ENCODE measurements around the gene MORN1. TPM values are rescaled to one million over a fixed set of nuclear protein-coding genes. Genes with fewer than 3 reads are reported as not detected.

MORN1 gene
- polyA plus RNA-seq, 1 donor: 10.3 TPM

DNA sequence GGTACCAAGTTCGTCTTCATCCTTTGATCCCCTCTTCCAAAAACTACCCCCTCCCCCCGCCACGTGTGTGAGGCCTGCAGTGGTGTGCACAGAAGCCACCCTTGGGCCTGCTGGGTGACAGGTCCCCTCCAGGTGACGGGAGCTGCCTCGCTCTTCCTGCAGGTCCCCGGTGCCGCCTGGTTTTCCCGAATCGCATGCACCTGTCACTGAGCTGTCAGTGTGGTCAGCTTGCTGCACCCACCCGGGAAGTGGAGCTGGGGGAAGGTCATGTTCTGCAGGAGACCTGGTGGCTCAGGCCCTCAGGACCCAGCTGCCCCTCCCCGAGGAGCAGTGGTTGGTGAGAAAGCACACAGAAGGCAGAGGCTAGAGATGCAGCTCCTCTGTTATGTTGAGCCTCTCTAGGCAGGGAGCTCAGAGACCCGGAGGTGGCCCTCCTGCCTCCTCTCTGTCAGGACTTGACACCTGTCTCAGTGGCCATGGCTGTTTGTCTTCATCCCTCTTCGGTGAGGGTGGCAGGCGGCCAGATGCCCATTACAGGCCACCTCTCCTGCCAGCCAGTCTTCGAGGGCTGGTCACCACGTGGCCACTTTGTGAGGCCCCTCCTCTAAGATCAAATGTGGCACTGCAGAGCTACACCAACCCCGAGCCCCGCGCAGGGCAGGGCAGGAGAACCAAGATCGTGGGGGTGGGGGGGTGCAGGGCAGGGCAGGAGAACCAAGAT lies 102.4 kb downstream of the MORN1 start:
- H3K4me3 ChIP-seq (ENCODE audit: low read length): no peak overlapping the region
- WGBS (ENCODE audit: insufficient coverage, low lambda C conversion rate): no CpG with 5 or more reads among the region's 20 CpGs
- H3K27ac ChIP-seq (ENCODE audit: low read length): no peak overlapping the region
- no peaks in the 10 kb centered on the region for H3K9me3 ChIP-seq (ENCODE audit: control insufficient read depth, low read depth, low read length)
- H3K36me3 ChIP-seq (ENCODE audit: control insufficient read depth, insufficient read depth, low read length): peaks cover 3% of the 10 kb centered on the region
- H3K27me3 ChIP-seq (ENCODE audit: control insufficient read depth, insufficient read depth, low read length): no peaks in the 10 kb centered on the region
- DNase-seq: no peak
- peaks cover 10% of the 10 kb centered on the region for H3K4me1 ChIP-seq (ENCODE audit: control insufficient read depth, insufficient read depth, low read length)

DNA sequence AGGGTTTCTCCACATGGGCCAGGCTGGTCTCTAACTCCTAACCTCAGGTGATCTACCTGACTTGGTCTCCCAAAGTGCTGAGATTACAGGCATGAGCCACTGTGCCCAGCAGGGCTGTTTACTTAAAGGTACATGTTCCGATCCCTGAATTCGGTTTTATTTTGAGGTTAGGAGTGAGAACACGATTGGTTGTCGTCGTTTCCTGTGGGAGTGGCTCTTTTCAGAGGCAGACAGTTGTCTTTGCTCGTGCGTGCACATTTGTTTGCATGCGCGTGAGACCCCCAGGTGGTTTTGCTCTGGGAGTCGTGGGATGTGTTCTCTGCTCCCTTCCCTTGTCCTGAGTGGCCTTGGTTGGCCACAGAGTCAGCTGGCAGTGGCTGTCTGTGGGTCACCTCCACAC lies 103.0 kb downstream of the MORN1 start:
- no peaks in the 10 kb centered on the region for H3K27me3 ChIP-seq (ENCODE audit: control insufficient read depth, insufficient read depth, low read length)
- no peak for DNase-seq
- H3K36me3 ChIP-seq (ENCODE audit: control insufficient read depth, insufficient read depth, low read length): peaks cover 9% of the 10 kb centered on the region
- no peak overlapping the region for H3K27ac ChIP-seq (ENCODE audit: low read length)
- H3K9me3 ChIP-seq (ENCODE audit: control insufficient read depth, low read depth, low read length): no peaks in the 10 kb centered on the region
- H3K4me3 ChIP-seq (ENCODE audit: low read length): no peak overlapping the region
- WGBS (ENCODE audit: insufficient coverage, low lambda C conversion rate): no CpG with 5 or more reads among the region's 10 CpGs
- H3K4me1 ChIP-seq (ENCODE audit: control insufficient read depth, insufficient read depth, low read length): peaks cover 10% of the 10 kb centered on the region

DNA sequence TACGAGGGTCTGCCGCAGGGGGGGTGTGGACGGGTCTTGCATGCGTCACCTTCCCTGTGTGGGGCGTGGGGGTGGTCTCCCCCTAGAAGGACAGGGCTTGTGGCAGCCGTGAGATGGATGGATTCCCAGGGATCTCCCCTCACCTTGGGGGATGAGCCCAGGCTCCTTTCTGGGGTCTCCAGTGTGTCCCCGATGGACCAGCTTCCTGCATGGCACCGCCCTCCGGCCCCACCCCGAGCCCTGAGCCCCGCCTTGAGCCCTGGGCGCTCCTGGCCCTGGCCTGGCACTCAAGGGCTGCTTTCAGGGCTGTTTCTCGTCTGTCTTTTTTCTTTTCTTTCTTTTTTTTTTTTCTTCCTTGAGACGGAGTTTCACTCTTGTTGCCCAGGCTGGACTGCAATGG lies 103.7 kb downstream of the MORN1 start:
- no peak overlapping the region for H3K27ac ChIP-seq (ENCODE audit: low read length)
- 94% methylated on average over 2 of the region's 14 CpGs for WGBS (ENCODE audit: insufficient coverage, low lambda C conversion rate)

DNA sequence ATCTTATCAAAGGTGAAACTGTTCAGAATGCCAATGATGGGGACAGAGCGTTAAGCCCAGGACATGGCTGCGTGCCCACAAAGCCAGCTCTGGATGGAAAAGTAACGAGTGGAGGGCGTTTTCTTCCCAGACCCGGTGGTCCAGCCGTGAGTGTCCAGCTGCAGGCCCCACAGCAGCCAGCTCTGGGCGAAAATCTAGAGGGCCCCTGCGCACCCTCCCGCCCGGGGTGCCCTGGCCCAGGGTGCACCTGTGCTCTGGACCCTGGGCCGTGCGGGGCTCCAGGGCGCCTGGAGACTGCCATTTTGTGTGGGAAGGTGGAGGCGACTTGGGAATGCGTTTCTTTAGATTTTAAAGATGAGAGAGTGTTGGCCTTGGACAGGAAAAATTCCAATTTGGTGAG lies 104.4 kb downstream of the MORN1 start:
- H3K4me1 ChIP-seq (ENCODE audit: control insufficient read depth, insufficient read depth, low read length): peaks cover 10% of the 10 kb centered on the region
- no peaks in the 10 kb centered on the region for H3K9me3 ChIP-seq (ENCODE audit: control insufficient read depth, low read depth, low read length)
- DNase-seq: no peak
- H3K27me3 ChIP-seq (ENCODE audit: control insufficient read depth, insufficient read depth, low read length): no peaks in the 10 kb centered on the region
- WGBS (ENCODE audit: insufficient coverage, low lambda C conversion rate): no CpG with 5 or more reads among the region's 15 CpGs
- H3K36me3 ChIP-seq (ENCODE audit: control insufficient read depth, insufficient read depth, low read length): peaks cover 13% of the 10 kb centered on the region
- H3K4me3 ChIP-seq (ENCODE audit: low read length): no peak overlapping the region
- no peak overlapping the region for H3K27ac ChIP-seq (ENCODE audit: low read length)

More for the DNA sequence above, 103.7 kb downstream of the MORN1 start:
- H3K4me3 ChIP-seq (ENCODE audit: low read length): no peak overlapping the region
- H3K9me3 ChIP-seq (ENCODE audit: control insufficient read depth, low read depth, low read length): no peaks in the 10 kb centered on the region
- H3K36me3 ChIP-seq (ENCODE audit: control insufficient read depth, insufficient read depth, low read length): peaks cover 11% of the 10 kb centered on the region
- DNase-seq: no peak
- H3K27me3 ChIP-seq (ENCODE audit: control insufficient read depth, insufficient read depth, low read length): no peaks in the 10 kb centered on the region
- peaks cover 10% of the 10 kb centered on the region for H3K4me1 ChIP-seq (ENCODE audit: control insufficient read depth, insufficient read depth, low read length)

DNA sequence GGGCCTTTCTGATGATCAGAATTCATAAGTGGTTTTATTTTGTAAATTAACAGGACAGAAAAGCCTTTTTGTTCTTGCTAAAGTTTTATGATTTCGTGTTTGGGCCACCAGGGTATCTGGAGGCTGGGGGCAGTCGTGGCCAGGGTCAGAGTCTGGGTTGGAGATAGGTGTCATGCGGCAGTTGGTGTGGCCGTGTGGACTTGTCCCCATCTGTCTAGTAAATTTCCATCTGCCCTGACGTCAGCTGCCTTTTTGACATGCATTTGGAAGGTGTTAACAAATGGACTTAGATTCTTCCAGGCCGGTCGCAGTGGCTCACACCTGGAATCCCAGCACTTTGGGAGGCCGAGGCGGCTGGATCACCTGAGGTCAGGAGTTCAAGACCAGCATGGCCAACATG lies 106.4 kb downstream of the MORN1 start:
- Histone ChIP-seq H3K4me3 (ENCODE audit: low read length) (no peak overlapping the region), H3K27ac (ENCODE audit: low read length) (no peak overlapping the region), H3K4me1 (ENCODE audit: control insufficient read depth, insufficient read depth, low read length) (peaks cover 9% of the 10 kb centered on the region), H3K27me3 (ENCODE audit: control insufficient read depth, insufficient read depth, low read length) (no peaks in the 10 kb centered on the region), H3K9me3 (ENCODE audit: control insufficient read depth, low read depth, low read length) (no peaks in the 10 kb centered on the region), H3K36me3 (ENCODE audit: control insufficient read depth, insufficient read depth, low read length) (peaks cover 13% of the 10 kb centered on the region)
- no CpG with 5 or more reads among the region's 9 CpGs for WGBS (ENCODE audit: insufficient coverage, low lambda C conversion rate)
- DNase-seq: no peak

DNA sequence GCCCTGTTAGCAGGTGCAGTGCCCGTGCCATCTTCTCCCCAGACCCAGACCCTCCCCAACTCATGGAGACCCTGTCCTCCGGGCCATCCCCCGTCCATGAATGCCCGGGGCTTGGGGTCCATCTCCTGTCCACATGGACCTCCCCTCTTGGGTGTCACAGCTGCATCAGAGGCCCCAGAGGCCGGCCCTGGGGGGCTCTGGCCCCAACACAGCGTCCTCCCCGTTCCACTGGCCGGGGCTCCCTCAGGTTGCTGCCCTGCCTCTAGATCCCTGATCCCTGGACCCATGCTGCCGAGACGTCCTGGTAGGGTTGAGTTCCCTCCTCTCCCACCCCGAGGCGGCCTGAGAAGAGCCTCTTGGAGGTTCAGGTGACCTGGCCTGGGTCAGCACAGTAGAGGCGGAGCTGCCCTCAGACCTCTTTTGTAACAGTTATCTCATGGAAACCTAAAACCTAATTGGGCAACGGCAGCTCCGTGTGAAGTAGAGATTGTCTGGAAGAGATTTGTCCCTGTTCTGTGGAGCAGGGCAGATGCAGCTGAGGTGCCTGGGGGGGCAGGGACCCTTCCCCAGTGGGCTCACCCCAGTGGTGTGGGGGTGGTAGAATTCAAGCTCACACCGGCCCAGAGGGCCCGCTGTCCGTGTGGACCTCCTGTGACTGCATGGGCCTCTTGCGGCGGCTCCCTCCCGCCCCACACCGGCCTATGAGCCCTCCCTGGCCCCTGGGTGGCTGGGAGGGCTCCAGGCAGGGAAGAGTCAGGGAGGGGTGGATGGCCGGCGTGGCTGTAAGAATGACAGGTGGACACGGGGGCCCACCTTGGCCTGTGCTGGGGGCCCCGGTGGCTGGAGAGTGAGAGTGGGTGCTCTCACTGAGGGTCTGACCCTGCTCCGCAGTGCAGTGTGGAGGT lies 107.1 kb downstream of the MORN1 start:
- no peak overlapping the region for H3K27ac ChIP-seq (ENCODE audit: low read length)

DNA sequence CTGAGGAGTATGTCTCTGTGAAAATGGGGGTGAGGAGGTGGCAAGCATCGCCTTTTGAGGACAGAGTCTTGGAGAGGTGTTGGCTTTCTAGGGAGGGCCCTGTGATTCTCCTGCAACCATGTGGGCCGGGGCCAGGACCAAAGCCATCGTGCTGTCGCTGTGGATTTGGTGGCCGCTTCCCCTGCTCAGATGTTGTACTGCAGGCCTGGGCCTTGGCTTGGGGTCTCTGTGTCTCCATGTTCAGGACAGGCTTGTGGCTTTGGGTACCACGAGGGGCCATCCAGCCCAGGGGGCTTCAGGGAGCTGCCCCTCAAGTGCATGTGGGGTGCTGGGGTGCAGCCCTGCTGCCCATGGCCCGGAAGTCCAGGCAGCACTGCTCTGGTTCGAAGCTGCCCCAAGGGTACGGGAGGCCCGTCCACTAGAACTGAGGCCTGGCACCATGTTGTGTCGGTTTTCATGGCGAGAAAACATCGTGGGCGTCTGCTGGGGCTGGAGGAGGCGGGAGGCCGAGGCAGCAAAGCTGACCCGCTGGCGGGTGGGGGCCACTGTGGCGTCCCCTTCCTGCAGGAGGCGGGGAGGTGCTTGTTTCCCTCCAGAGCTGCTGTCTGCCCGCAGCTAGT lies 107.9 kb downstream of the MORN1 start:
- Histone ChIP-seq H3K4me3 (ENCODE audit: low read length) (no peak overlapping the region), H3K27me3 (ENCODE audit: control insufficient read depth, insufficient read depth, low read length) (no peaks in the 10 kb centered on the region), H3K4me1 (ENCODE audit: control insufficient read depth, insufficient read depth, low read length) (peaks cover 19% of the 10 kb centered on the region), H3K9me3 (ENCODE audit: control insufficient read depth, low read depth, low read length) (no peaks in the 10 kb centered on the region), H3K27ac (ENCODE audit: low read length) (no peak overlapping the region), H3K36me3 (ENCODE audit: control insufficient read depth, insufficient read depth, low read length) (peaks cover 13% of the 10 kb centered on the region)
- DNase-seq: no peak
- WGBS (ENCODE audit: insufficient coverage, low lambda C conversion rate): no CpG with 5 or more reads among the region's 21 CpGs

More for the DNA sequence above, 107.1 kb downstream of the MORN1 start:
- Histone ChIP-seq H3K36me3 (ENCODE audit: control insufficient read depth, insufficient read depth, low read length) (peaks cover 13% of the 10 kb centered on the region), H3K9me3 (ENCODE audit: control insufficient read depth, low read depth, low read length) (no peaks in the 10 kb centered on the region), H3K4me1 (ENCODE audit: control insufficient read depth, insufficient read depth, low read length) (peaks cover 12% of the 10 kb centered on the region), H3K27me3 (ENCODE audit: control insufficient read depth, insufficient read depth, low read length) (no peaks in the 10 kb centered on the region), H3K4me3 (ENCODE audit: low read length) (no peak overlapping the region)
- no CpG with 5 or more reads among the region's 27 CpGs for WGBS (ENCODE audit: insufficient coverage, low lambda C conversion rate)
- DNase-seq: no peak

DNA sequence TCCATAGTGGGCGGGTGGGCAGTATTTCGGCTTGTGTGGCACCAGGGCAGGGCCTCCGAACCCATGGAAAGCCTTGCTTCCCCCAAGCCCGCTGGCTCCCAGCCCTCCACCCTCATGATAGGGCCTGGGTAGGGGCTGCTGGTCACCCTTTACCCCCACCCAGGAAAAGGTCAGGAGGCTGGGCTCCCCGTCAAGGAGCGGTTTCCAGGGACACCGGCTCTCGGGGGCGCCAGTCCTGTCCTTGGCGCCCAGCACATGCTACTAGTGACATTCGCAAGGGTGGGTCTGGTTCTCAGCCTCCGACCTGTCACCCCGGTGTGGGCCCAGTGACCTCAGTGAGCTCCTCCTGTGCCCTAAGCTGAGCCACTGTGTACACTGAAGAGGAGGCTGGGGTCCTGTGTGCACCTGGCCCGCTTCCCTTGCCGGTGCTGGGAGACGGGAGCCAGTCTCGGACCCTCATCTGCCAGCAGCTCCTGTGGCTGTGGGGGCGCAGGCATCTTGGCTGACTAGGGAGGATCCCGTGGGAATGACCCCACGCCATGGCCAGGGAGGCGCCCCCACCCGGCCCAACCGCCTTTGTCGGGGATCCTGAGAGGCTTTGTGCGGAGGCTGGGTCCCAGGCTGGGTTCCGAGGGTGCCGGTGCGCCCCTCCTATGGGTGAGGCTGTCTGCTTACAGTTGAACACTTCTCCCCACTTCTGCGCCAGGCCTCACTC lies 108.6 kb downstream of the MORN1 start:
- no CpG with 5 or more reads among the region's 29 CpGs for WGBS (ENCODE audit: insufficient coverage, low lambda C conversion rate)
- no peak for DNase-seq
- Histone ChIP-seq H3K27me3 (ENCODE audit: control insufficient read depth, insufficient read depth, low read length) (no peaks in the 10 kb centered on the region), H3K27ac (ENCODE audit: low read length) (no peak overlapping the region), H3K4me3 (ENCODE audit: low read length) (no peak overlapping the region), H3K4me1 (ENCODE audit: control insufficient read depth, insufficient read depth, low read length) (peaks cover 27% of the 10 kb centered on the region), H3K36me3 (ENCODE audit: control insufficient read depth, insufficient read depth, low read length) (peaks cover 15% of the 10 kb centered on the region), H3K9me3 (ENCODE audit: control insufficient read depth, low read depth, low read length) (no peaks in the 10 kb centered on the region)

DNA sequence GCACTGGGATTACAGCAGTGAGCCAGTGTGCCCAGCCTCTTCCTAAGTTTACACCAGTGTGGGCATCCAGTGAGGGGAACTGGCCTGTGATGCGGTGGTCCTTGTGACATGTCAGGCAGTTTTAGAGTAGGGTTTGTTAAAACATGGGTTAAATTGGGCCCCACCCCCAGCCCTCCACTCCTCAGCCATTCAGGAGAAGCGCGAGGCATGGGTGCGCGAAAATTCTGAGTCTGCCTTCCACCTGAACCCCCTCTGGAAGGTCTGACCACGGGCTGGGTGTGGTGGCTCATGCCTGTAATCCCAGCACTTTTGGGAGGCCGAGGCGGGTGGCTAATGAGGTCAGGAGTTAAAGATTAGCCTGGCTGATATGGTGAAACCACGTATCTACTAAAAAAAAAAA lies 111.5 kb downstream of the MORN1 start:
- H3K9me3 ChIP-seq (ENCODE audit: control insufficient read depth, low read depth, low read length): no peaks in the 10 kb centered on the region
- peak overlapping the region; percentile 75 for H3K27ac ChIP-seq (ENCODE audit: low read length)
- peaks cover 16% of the 10 kb centered on the region for H3K36me3 ChIP-seq (ENCODE audit: control insufficient read depth, insufficient read depth, low read length)
- H3K27me3 ChIP-seq (ENCODE audit: control insufficient read depth, insufficient read depth, low read length): no peaks in the 10 kb centered on the region
- no peak overlapping the region for H3K4me3 ChIP-seq (ENCODE audit: low read length)
- H3K4me1 ChIP-seq (ENCODE audit: control insufficient read depth, insufficient read depth, low read length): peaks cover 56% of the 10 kb centered on the region
- DNase-seq: no peak
- 0% methylated on average over 1 of the region's 9 CpGs for WGBS (ENCODE audit: insufficient coverage, low lambda C conversion rate)

DNA sequence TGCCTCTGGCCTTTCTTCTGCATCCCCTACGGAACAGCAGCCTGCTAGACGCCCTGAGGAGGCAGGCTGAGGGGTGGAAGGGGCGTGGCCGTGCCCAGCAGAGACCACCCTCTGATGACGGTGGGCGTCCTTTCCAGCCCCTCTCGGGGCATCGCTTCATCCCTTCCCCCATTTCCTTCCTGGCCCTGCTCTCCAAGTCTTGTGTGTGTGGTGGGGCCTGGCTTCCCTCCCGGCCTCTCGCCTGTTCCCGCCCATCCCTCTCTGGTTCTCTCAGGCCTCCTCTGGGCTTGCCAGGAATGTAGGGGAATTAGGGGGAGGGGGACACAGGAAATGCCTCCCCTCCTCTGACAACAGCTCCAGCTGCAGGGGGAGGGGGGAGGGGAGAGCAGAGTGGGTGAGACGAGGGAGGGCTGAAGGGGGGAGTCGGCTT lies 112.1 kb downstream of the MORN1 start:
- DNase-seq: peak; percentile 87 to 91
- Histone ChIP-seq H3K9me3 (ENCODE audit: control insufficient read depth, low read depth, low read length) (no peaks in the 10 kb centered on the region), H3K27me3 (ENCODE audit: control insufficient read depth, insufficient read depth, low read length) (no peaks in the 10 kb centered on the region), H3K4me3 (ENCODE audit: low read length) (no peak overlapping the region), H3K36me3 (ENCODE audit: control insufficient read depth, insufficient read depth, low read length) (peaks cover 16% of the 10 kb centered on the region), H3K4me1 (ENCODE audit: control insufficient read depth, insufficient read depth, low read length) (peaks cover 62% of the 10 kb centered on the region), H3K27ac (ENCODE audit: low read length) (peak overlapping the region; percentile 75)
- WGBS (ENCODE audit: insufficient coverage, low lambda C conversion rate): no CpG with 5 or more reads among the region's 13 CpGs

All from large intestine (tissue), 3 donors.